ENCODE measurements around the gene RAB31.

- TF ChIP-seq CTCF (optimal IDR thresholded peaks at IDR 0.05 in 1 of 3, IDR thresholded peaks at IDR 0.05 in 1 of 3, conservative IDR thresholded peaks at IDR 0.05 in 1 of 3; ENCODE audit: extremely low read depth in 1 of 3, insufficient read depth in 2 of 3, low read length in 3 of 3) = no peak
- no peak for TF ChIP-seq EZH2 (IDR thresholded peaks at IDR 0.05; ENCODE audit: low read length)
These were observed 6.3 kb upstream of the RAB31 start for GRCh38 chr18:9701609-9702349.

Measured in keratinocyte (primary cell).